Measurements from ENCODE around the gene BRSK2.

GRCh38 chr11:1393038-1393710, 3.4 kb downstream of the BRSK2 start:
- TF ChIP-seq TAF1 (IDR thresholded peaks at IDR 0.05; ENCODE audit: low read depth) (no peak), NFIC (IDR thresholded peaks at IDR 0.05) (no peak), EP300 (IDR thresholded peaks at IDR 0.05; ENCODE audit: borderline replicate concordance) (no peak), TEAD4 (IDR thresholded peaks at IDR 0.05) (no peak), RAD21 (IDR thresholded peaks at IDR 0.05; ENCODE audit: low read depth) (no peak), YY1 (IDR thresholded peaks at IDR 0.05; ENCODE audit: low read depth) (no peak)
- TF ChIP-seq, protein P1, sequence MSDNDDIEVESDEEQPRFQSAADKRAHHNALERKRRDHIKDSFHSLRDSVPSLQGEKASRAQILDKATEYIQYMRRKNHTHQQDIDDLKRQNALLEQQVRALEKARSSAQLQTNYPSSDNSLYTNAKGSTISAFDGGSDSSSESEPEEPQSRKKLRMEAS (IDR thresholded peaks at IDR 0.05) = no peak
